ENCODE results near the gene FAM222A. TPM values are rescaled to one million over a fixed set of nuclear protein-coding genes. Genes with fewer than 3 reads are reported as not detected.

FAM222A gene
- polyA plus RNA-seq, 1 donor: 11.0 TPM

GRCh38 chr12:109726106-109726497 lies 12.5 kb downstream of the FAM222A start:
- DNase-seq: no peak

DNA sequence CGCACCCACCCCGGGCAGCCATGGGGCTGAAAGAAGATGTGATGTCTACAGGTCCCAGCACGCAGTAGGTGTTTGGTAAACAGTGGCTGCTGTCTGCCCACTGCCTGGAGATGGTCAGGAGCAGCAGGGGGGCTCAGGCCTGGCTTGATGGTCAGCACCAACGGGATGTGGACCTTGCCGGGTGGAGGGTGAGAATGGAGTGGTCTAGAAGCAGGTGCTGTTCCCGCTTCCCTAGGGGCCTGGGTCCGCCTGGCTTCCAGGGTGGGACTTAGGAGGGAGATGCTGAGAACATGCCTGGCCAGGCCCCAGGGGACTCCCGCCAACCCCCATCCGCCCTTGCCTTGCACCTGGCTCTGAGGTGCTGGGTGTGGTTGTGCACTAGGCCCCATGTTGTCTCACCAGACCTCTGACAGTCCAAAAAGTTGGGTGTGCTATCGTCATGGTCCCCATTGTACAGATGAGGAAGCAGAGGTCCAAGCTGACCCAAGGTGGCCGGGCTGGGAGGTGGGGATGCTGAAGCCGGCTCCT lies 12.9 kb downstream of the FAM222A start:
- no peak for DNase-seq

DNA sequence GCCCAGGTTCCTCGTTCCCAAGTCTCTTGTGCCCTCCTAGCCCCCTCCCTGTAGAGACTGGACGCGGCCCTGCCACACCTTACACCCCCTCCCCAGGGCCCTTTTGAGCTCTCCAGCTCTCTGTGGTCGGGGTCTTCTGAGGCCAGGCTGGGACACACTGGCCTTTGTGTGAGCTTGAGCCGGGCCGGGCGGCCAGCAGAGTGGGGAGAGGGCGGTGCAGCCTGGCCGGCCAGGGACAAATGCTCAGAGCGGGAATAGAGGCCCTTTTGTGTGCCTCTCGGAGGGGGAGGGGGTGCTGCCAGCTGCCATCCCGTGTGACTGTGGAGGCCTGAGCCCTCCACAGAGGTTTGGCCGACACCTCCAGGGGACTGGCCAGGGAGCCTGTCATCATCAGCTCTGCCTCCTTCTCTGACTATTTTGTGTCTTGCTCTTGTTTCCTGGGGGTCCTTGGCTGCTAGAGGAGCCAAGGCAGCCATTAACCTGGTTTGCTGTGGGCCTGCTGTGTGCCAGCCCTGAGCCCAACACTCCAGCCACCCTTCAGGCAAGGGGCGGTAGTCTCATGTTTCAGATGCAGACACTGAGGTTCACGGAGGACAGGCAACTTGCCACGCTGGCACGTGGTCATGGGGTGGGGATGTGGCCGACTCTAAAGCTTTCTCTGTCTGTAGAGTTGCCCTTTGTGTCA lies 13.6 kb downstream of the FAM222A start:
- DNase-seq: peak; percentile 28

DNA sequence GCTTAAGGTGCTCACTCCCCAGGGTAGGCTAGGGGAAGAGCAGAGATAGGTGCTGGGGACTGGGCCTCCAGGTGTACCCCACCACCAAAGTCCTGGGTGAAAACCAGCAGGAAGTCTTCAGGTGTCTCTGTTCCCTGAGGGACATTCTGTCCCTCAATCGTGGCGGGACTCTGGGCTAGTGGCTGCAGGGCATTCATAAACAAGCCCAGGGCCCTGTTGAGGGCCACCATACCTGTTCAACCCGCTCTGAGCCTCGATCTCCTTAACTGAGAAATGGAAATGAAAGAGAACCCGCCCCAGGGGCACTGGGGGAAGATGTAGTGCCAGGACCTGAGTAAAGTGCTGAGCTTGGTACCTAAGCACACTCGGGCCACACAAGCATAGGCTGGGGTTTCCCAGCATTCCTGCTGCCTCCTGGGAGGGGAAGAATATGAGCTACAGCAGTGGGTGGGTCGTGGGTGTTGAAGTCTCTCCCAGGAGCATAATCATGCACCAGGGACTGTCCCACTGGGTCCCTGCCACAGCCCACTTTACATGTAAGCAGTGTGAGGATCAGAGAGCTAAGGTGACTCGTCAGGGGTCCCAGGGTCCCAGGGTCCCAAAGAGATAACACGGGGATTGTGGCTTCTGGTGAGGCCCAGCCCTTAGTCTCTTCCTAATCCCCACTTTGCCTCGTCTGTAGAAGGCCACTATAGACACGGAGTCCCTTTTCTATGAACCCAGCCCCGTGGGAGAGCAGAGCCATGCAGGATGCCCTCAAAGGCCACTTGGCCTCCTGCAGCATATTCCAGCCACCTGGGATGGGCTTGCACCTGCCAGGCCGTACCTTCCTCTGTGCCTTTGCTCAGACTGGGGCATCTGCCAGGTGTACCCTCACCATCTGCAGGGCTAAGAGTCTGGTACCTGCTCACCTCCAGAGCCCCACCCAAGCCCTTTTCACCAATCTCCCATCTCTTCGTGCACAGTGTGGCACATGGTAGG lies 14.4 kb downstream of the FAM222A start:
- DNase-seq: no peak

- no peak for DNase-seq
Measured at GRCh38 chr12:109728921-109729320, 15.3 kb downstream of the FAM222A start.

GRCh38 chr12:109729371-109729781 lies 15.8 kb downstream of the FAM222A start:
- no peak for DNase-seq

DNA sequence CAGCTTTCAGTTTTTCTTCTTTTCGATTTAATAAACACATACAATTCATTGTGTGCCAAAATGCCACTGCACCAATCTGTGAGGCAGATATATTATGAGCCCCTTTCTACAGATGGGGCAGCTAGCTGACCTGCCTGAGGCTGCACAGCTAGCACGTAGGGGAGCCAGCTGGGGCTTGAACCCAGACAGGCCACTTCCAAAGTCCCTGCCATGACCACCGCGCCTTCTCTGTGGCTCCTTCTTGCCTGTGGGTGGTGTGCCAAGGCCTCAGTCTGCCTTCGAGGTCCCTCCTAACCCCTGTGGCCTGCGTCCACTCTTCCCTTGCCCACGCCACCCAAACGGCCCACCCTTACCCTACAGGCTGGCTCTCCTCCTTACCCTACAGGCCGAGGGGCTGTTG lies 16.2 kb downstream of the FAM222A start:
- DNase-seq: no peak

GRCh38 chr12:109730306-109731145 lies 16.9 kb downstream of the FAM222A start:
- DNase-seq: no peak

GRCh38 chr12:109731231-109731731 lies 17.7 kb downstream of the FAM222A start:
- no peak for DNase-seq

GRCh38 chr12:109731806-109732205 lies 18.2 kb downstream of the FAM222A start:
- no peak for DNase-seq

GRCh38 chr12:109732321-109733305 lies 19.0 kb downstream of the FAM222A start:
- DNase-seq: no peak

- DNase-seq: no peak
Measured at GRCh38 chr12:109734219-109735000, 20.8 kb downstream of the FAM222A start.

DNA sequence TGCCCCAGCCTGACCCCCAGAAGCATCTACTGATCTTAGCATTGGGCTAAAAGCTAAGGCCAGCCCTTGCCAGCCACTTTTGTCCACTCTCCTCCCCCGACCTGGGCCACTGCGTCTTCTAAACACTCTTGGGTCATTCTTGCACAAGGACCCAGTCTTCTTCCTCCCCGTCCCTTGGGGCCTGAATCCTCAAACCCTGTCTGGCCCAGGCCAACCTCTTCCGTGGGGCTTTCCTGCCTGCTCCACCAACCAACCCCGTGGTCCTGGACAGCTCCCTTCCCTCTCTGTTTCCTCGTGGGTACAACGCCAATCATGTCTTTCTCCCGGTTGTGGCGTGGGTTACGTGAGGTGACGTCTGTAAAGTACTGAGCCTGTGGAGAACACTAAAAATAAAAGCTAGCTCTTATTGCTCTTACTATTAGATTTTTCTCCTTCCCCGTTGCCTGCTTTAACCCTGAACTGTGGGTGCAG lies 21.5 kb downstream of the FAM222A start:
- no peak for DNase-seq

DNA sequence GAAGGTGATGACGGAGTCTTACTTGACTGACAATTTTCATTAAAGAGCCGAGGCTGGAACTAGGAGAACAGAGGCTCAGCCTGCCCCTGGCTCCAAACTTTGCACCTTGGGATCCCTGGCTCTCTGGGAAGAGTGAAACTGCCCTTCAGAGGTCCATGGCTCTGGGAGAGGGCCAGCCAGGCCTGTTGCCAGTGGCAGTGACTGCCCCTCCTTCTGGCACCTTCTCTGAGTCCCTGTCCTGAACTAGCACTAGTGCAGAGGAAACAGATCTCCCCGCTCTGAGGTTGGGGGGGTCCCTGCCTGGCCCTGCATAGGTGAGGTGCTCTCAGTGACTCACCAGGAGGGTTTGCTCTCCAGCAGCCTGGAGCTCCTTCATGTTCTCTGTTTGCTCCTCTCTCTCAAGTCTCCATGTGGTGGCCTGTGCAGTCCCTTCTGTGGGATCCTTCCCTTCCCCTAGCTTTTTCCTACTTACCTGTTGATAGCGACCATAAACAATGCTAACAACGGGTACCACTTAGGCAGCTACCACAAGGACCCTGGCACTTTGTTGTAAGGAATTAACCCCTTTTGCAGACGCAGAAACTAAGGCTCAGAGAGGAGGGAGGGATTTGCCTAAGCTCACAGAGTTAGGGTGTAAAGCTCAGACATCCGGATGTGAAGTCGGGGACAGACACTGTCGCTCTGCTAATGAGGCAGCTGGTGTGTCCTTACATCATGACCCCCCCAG lies 22.4 kb downstream of the FAM222A start:
- no peak for DNase-seq

DNA sequence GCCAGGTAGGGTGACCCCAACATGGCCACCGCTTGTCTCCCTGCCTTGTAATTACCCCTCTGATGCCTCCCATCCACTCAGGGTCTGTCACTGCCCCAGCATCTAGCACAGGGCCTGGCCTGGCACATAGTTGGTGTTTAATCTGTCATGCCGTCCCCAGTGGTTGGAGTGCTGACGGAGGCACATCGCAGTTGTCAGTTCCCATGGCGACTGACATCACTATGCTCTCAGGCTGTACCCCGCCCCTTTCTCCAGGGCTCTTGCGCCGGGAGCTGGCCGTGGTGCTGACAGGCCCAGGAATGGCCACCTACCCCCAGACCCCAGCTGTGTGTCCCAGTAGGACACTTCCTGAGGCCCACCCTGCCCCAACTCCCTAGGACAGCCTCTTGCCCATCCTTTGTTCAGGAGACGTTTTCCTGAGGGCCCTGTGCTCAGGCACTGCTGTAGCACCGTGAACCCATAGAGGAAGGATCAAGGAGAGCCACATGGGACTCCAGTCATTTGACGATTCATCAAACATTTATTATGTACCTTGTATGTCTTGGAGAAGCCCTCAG lies 23.0 kb downstream of the FAM222A start:
- DNase-seq: peak; percentile 54

DNA sequence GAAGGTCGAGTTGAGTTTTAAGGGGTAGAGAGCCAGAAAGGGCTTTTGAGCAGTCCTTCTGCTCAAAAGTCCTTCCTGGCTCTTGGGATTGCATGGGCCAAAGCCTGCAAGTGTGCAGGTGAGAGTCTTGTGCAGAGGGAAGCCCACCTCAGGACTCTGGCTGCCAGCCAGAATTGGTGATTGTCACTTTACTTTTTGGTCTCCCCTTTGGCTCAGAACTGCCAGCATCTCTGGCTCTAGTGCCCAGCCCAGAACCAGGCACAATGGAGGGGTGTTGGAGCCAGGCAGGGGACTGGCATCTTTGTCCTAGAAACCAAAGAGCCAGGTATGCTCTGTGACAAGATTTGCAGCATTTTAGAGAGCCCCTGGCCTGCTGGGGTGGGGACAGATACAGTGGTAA lies 23.5 kb downstream of the FAM222A start:
- DNase-seq: no peak

- no peak for DNase-seq
Measured at GRCh38 chr12:109737631-109738030, 24.0 kb downstream of the FAM222A start.

DNA sequence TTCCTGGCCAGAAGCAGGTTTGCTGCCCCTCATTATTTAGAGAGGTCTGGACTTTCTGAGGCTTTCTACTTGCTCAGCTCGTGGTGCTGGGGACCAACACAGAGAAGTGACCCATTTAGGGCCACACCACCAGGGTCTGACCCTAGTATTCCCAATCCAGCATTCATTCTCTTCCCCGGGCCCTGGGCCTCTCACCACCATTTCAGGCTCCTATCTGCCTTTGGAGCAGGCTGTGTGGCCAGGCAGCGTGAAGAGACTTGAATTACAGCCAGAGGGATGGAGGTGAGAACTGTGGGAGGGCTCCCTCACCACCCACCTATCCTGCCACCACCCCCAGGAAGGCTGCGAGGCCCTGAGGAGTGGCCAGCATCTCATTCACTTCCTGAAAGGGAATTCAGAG lies 24.6 kb downstream of the FAM222A start:
- no peak for DNase-seq
